Natural killer cell treated with Interleukin-12 subunit alpha and Interleukin-12 subunit beta and Interleukin-15 and Interleukin-18, amount 100 ng/mL, for 72 hours (primary cell): ENCODE results near the gene LIME1. TPM values are rescaled to one million over a fixed set of nuclear protein-coding genes. Genes with fewer than 3 reads are reported as not detected.

Source experiments
- ATAC-seq, 2 donors: fragments of 150-1000 bp; cut with Tn5 transposase in 1 of 2; sonication (Bioruptor Pico), chemical (Tn5 transposase) in 1 of 2; 2 replicates each; pipeline ENCODE4 v1.10.0; 2021
- DNase-seq: peaks from one replicate; pipeline ENCODE4 v3.0.0; 2022; ENCODE audit warnings: low spot score
- H3K27ac Mint-ChIP-seq, 2 donors: 1 replicate in 1 of 2; 2 replicates in 1 of 2; pipeline ENCODE4 v1.8.0; 2022; ENCODE audit warnings: mixed read lengths in 2 of 2, mild to moderate bottlenecking in 1 of 2, moderate library complexity in 1 of 2
- H3K27me3 Mint-ChIP-seq, 2 donors: 1 replicate in 1 of 2; 2 replicates in 1 of 2; pipeline ENCODE4 v1.8.0; 2022; ENCODE audit warnings: mixed read lengths in 2 of 2
- H3K36me3 Mint-ChIP-seq: one replicate; pipeline ENCODE4 v1.8.0; 2022; ENCODE audit warnings: mixed read lengths
- H3K4me1 Mint-ChIP-seq, 2 donors: 1 replicate in 1 of 2; 2 replicates in 1 of 2; pipeline ENCODE4 v1.8.0; 2022; ENCODE audit warnings: low read depth in 2 of 2, mixed read lengths in 2 of 2, mild to moderate bottlenecking in 1 of 2
- H3K4me3 Mint-ChIP-seq: one replicate; pipeline ENCODE4 v1.8.0; 2022; ENCODE audit warnings: mixed read lengths
- H3K9me3 Mint-ChIP-seq: 2 replicates; pipeline ENCODE4 v1.8.0; 2022; ENCODE audit warnings: mixed read lengths
- total RNA-seq, 2 donors: library from RNA; stranded (reverse); gene quantifications; one replicate each; pipeline ENCODE4 v1.2.3, GENCODE V29; 2022

The LIME1 gene
- total RNA-seq, 2 donors from 2014 or later = 9.3 to 15.7 TPM

DNA sequence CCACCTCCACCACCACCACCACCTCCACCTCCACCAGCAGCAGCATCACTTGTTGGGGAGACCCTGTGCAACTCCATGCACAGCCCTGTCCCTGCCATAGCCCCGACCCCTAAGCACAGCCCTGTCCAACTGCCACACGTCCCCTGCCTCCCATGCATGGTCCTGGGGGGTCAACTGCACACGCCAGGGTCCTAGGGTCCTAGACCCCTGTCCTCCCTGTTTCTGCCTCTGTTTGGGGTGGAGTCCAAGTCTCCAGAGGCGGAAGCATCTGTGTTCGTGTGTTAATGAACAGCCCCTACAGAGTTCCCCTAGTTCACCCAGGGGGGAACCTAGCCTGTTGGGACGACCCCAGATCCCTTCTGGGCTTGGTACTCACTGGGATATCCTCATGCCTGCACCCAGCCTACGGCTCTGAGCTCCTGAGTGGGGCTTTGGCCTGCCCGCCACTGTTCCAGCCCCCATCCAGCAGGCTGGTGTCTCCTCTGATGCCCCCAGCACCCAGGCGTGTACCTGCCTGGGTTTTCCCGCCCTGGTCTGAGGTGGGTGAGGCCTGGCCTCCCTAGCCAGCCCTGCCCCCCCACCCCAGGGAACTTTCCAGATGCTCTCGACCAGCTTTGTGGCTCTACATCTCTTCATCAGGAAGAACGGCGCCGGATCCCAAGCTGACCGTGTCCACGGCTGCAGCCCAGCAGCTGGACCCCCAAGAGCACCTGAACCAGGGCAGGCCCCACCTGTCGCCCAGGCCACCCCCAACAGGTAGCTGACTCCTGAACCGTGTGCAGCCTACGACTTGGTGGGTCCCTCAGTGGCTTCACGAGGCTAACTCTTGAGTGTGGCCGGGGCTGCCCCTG is 42.5 kb upstream of the LIME1 start:
- H3K4me1 Mint-ChIP-seq = peaks cover 0 to 2% of the 10 kb centered on the region in 2 donors
- no peaks in the 10 kb centered on the region for H3K27me3 Mint-ChIP-seq
- no peak for ATAC-seq
- no peak overlapping the region for H3K4me3 Mint-ChIP-seq
- H3K9me3 Mint-ChIP-seq = no peaks in the 10 kb centered on the region
- peak overlapping the region; percentile 59 to 66 for H3K27ac Mint-ChIP-seq
- no peaks in the 10 kb centered on the region for H3K36me3 Mint-ChIP-seq
- DNase-seq = no peak

DNA sequence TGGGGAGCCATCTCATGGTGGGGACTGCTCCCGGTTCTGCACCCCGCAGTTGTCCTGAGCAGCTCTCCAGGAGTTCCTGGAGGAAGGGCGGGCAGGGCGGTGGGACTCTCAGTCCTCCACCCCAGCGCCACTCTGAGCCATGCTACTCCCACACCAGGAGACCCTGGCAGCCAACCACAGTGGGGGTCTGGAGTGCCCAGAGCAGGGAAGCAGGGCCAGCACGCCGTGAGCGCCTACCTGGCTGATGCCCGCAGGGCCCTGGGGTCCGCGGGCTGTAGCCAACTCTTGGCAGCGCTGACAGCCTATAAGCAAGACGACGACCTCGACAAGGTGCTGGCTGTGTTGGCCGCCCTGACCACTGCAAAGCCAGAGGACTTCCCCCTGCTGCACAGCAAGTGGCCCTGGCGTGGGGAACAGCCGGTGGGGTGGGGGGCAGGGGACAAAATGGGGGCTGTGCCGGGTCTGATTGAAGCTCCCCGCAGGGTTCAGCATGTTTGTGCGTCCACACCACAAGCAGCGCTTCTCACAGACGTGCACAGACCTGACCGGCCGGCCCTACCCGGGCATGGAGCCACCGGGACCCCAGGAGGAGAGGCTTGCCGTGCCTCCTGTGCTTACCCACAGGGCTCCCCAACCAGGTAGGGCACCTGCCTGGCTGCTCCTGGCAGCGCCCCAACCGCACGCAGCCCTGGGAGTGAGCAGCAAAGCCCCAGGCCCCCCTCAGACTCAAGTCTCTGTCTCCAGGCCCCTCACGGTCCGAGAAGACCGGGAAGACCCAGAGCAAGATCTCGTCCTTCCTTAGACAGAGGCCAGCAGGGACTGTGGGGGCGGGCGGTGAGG is 41.7 kb upstream of the LIME1 start:
- Mint-ChIP-seq H3K27ac (no peak overlapping the region), H3K4me1 (peaks cover 0 to 2% of the 10 kb centered on the region in 2 donors), H3K27me3 (no peaks in the 10 kb centered on the region), H3K36me3 (no peaks in the 10 kb centered on the region), H3K9me3 (no peaks in the 10 kb centered on the region), H3K4me3 (no peak overlapping the region)
- ATAC-seq (no peak), DNase-seq (no peak)

DNA sequence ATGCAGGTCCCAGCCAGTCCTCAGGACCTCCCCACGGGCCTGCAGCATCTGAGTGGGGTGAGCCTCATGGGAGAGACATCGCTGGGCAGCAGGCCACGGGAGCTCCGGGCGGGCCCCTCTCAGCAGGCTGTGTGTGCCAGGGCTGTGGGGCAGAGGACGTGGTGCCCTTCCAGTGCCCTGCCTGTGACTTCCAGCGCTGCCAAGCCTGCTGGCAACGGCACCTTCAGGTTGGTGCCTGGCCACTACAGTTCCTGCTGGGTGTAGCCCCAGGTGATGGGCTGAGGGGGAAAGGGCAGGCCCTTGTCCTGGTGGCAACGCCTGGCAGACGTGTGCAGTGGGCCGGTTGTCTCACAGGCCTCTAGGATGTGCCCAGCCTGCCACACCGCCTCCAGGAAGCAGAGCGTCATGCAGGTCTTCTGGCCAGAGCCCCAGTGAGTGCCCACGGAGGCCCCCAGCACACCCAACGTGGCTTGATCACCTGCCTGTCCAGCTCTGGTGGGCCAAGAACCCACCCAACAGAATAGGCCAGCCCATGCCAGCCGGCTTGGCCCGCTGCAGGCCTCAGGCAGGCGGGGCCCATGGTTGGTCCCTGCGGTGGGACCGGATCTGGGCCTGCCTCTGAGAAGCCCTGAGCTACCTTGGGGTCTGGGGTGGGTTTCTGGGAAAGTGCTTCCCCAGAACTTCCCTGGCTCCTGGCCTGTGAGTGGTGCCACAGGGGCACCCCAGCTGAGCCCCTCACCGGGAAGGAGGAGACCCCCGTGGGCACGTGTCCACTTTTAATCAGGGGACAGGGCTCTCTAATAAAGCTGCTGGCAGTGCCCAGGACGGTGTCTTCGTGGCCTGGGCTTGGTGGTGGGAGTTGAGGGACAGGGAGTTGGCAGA is 40.8 kb upstream of the LIME1 start:
- no peak overlapping the region for H3K4me3 Mint-ChIP-seq
- H3K9me3 Mint-ChIP-seq = no peaks in the 10 kb centered on the region
- ATAC-seq (no peak), DNase-seq (no peak)
- no peak overlapping the region for H3K27ac Mint-ChIP-seq
- H3K27me3 Mint-ChIP-seq = no peaks in the 10 kb centered on the region
- H3K4me1 Mint-ChIP-seq = peaks cover 0 to 2% of the 10 kb centered on the region in 2 donors
- no peaks in the 10 kb centered on the region for H3K36me3 Mint-ChIP-seq

DNA sequence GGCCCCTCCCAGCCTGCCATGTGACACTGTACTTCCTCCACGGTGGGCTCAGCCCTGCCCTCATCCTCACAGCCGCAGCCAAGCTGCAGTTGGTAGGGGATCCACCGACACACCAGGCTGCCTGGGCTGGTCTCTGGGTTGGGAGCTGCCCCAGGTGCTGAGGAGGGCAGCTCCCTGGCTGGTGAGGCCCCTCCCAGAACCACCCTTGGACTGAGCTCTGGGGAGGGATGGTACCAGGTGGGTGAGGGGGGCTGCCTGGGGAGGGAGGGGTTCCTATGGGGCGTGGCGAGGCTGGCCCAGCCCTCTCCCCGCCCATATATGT is 40.2 kb upstream of the LIME1 start:
- Mint-ChIP-seq H3K27ac (no peak overlapping the region), H3K9me3 (no peaks in the 10 kb centered on the region), H3K36me3 (no peaks in the 10 kb centered on the region), H3K27me3 (no peaks in the 10 kb centered on the region), H3K4me1 (peaks cover 0 to 2% of the 10 kb centered on the region in 2 donors), H3K4me3 (no peak overlapping the region)
- no peak for DNase-seq
- peak; percentile 17 to 55 for ATAC-seq

DNA sequence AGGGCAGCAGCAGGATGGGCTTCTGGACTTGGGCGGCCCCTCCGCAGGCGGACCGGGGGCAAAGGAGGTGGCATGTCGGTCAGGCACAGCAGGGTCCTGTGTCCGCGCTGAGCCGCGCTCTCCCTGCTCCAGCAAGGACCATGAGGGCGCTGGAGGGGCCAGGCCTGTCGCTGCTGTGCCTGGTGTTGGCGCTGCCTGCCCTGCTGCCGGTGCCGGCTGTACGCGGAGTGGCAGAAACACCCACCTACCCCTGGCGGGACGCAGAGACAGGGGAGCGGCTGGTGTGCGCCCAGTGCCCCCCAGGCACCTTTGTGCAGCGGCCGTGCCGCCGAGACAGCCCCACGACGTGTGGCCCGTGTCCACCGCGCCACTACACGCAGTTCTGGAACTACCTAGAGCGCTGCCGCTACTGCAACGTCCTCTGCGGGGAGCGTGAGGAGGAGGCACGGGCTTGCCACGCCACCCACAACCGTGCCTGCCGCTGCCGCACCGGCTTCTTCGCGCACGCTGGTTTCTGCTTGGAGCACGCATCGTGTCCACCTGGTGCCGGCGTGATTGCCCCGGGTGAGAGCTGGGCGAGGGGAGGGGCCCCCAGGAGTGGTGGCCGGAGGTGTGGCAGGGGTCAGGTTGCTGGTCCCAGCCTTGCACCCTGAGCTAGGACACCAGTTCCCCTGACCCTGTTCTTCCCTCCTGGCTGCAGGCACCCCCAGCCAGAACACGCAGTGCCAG is 39.7 kb upstream of the LIME1 start, which contains the start of gene TNFRSF6B:
Gene TNFRSF6B (plus strand): TSS at position 25 of the 729 bp plus-strand sequence. CDS start 116 bp downstream, at position 141.
- no peak within 1 kb of the TSS for H3K27ac Mint-ChIP-seq
- H3K27me3 Mint-ChIP-seq = no peaks in the 10 kb centered on the region
- no peaks in the 10 kb centered on the region for H3K9me3 Mint-ChIP-seq
- DNase-seq = no peak
- no peaks in the 10 kb centered on the region for H3K36me3 Mint-ChIP-seq
- H3K4me1 Mint-ChIP-seq = peaks cover 0 to 2% of the 10 kb centered on the region in 2 donors
- ATAC-seq = peak; percentile 2 to 8
- no peak within 1 kb of the TSS for H3K4me3 Mint-ChIP-seq

DNA sequence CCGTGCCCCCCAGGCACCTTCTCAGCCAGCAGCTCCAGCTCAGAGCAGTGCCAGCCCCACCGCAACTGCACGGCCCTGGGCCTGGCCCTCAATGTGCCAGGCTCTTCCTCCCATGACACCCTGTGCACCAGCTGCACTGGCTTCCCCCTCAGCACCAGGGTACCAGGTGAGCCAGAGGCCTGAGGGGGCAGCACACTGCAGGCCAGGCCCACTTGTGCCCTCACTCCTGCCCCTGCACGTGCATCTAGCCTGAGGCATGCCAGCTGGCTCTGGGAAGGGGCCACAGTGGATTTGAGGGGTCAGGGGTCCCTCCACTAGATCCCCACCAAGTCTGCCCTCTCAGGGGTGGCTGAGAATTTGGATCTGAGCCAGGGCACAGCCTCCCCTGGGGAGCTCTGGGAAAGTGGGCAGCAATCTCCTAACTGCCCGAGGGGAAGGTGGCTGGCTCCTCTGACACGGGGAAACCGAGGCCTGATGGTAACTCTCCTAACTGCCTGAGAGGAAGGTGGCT is 39.1 kb upstream of the LIME1 start:
- Mint-ChIP-seq H3K27ac (no peak overlapping the region), H3K4me1 (peaks cover 0 to 7% of the 10 kb centered on the region in 2 donors), H3K36me3 (no peaks in the 10 kb centered on the region), H3K27me3 (no peaks in the 10 kb centered on the region), H3K4me3 (no peak overlapping the region), H3K9me3 (no peaks in the 10 kb centered on the region)
- no peak for ATAC-seq
- no peak for DNase-seq

DNA sequence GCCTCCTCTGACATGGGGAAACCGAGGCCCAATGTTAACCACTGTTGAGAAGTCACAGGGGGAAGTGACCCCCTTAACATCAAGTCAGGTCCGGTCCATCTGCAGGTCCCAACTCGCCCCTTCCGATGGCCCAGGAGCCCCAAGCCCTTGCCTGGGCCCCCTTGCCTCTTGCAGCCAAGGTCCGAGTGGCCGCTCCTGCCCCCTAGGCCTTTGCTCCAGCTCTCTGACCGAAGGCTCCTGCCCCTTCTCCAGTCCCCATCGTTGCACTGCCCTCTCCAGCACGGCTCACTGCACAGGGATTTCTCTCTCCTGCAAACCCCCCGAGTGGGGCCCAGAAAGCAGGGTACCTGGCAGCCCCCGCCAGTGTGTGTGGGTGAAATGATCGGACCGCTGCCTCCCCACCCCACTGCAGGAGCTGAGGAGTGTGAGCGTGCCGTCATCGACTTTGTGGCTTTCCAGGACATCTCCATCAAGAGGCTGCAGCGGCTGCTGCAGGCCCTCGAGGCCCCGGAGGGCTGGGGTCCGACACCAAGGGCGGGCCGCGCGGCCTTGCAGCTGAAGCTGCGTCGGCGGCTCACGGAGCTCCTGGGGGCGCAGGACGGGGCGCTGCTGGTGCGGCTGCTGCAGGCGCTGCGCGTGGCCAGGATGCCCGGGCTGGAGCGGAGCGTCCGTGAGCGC is 38.5 kb upstream of the LIME1 start:
- no peak for DNase-seq
- no peaks in the 10 kb centered on the region for H3K9me3 Mint-ChIP-seq
- H3K4me1 Mint-ChIP-seq = peaks cover 0 to 8% of the 10 kb centered on the region in 2 donors
- H3K27me3 Mint-ChIP-seq = no peaks in the 10 kb centered on the region
- H3K27ac Mint-ChIP-seq = no peak overlapping the region
- H3K36me3 Mint-ChIP-seq = no peaks in the 10 kb centered on the region
- no peak overlapping the region for H3K4me3 Mint-ChIP-seq
- no peak for ATAC-seq

DNA sequence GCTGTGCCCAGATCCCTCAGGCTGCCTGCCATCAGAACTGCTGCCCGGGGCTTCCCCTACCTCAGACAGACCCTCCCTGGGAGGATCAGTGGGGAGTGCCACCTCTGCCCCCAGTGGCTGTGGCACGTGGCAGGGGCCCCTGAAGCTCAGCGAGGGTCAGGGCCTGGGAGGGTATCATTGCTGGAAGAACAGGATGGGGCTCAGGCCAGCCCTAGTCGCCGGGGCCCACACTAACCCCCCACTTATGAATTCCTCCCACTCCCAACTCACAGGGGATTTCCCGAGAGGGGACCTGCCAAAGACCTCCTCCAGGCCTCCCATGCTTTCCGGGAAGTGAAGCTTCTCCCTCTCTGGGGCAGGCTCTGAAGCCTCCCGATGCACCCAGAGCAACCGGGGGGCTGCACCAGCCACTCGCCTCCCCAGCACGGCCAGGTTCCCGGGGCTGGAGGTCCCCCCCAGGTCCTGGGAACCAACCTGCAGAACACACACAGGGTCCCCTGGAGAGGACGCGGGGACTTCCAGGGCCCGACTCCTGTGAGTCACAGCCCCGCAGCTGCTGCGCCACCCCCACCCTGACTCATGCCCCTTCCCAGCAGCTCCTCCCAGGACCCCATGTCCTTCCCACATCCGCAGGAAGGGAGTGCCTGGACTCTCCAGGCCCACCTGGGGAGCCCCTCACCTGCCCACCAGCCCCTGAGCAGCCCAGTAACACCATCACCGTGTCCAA is 37.6 kb upstream of the LIME1 start:
- Mint-ChIP-seq H3K27ac (no peak overlapping the region), H3K36me3 (no peaks in the 10 kb centered on the region), H3K4me1 (peaks cover 0 to 8% of the 10 kb centered on the region in 2 donors), H3K4me3 (no peak overlapping the region), H3K27me3 (no peaks in the 10 kb centered on the region), H3K9me3 (no peaks in the 10 kb centered on the region)
- ATAC-seq (peak in 1 of 2 donors; percentile 47), DNase-seq (no peak)

DNA sequence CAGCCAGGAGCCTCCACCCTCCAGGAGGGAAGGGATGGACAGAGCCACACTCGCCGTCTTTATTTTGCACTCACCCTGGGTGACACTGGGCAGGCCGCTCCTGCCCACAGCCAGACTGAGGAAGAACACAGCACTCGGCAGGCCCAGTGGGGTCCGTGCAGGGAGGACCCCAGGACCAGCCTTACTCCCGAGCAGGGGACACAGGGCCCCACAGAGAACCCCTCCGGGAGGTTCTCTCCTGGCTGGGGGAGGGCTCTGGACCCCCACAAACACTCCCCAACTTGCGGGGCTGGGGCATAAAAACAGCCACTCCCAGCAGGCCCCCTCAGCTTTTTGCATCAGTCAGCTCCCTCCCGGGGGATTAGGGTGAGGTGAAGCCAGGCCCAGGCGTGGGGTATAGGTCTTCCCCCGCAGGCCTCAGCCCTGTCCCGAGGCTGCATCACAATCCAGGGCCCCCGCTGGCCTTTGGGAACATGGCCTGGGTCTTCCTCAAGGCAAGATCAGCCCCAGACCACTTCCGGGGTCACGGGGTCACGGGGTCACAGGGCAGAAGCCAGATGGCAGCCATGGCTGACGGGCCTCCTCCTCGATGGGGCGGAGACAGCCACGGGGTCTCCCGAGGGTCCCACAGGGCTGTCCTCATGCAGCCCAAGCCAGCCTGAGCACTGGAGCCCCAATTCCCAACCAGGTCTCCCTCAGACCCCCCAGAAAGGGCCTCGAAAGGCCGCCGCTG is 36.8 kb upstream of the LIME1 start:
- Mint-ChIP-seq H3K4me1 (peaks cover 0 to 8% of the 10 kb centered on the region in 2 donors), H3K9me3 (no peaks in the 10 kb centered on the region), H3K27me3 (no peaks in the 10 kb centered on the region), H3K36me3 (no peaks in the 10 kb centered on the region), H3K27ac (no peak overlapping the region), H3K4me3 (no peak overlapping the region)
- DNase-seq = no peak
- peak in 1 of 2 donors; percentile 2 for ATAC-seq

DNA sequence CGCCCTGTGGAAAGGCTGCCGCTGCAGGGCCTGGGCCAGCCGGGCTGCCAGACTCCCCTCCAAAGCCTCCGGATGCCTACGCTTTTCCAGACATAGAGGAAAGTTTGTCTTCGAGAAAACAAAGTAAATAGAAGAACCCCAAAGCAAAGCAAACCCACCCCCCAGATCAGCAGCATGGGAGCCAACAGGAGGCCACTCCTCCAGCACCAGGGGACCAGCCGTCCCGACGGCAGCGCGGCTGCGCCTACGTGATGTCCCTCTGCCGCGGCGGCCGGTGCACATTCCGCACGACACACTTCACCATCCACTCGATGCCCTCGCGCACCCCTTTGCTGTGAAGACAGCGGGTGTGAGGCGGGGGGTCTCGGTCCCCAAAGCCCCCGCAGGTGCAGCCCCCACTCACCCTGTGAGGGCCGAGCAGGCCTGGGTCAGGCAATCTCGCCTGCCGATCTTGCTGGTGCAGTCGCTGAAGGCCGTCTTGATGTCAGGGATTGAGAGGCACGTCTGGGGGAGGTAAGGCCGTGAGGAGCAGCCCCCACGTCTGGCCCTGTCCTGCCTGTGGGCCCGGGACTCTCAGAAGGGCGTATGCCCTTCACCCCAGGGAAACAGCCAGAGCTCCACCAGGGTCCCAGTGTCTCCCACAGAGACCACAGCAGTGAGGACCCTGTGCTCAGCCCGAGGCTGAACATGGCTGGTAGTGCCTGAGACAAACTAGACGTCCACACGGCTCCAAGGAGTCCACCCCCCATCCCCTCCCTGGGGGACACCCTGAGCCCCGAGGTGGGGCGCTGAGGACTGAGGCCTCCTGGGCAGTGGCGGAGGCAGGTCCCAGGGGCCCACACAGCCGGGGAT is 36.0 kb upstream of the LIME1 start:
- Mint-ChIP-seq H3K4me1 (peaks cover 5 to 11% of the 10 kb centered on the region in 2 donors), H3K27me3 (no peaks in the 10 kb centered on the region), H3K27ac (no peak overlapping the region), H3K4me3 (no peak overlapping the region), H3K9me3 (no peaks in the 10 kb centered on the region), H3K36me3 (no peaks in the 10 kb centered on the region)
- DNase-seq (no peak), ATAC-seq (no peak)

DNA sequence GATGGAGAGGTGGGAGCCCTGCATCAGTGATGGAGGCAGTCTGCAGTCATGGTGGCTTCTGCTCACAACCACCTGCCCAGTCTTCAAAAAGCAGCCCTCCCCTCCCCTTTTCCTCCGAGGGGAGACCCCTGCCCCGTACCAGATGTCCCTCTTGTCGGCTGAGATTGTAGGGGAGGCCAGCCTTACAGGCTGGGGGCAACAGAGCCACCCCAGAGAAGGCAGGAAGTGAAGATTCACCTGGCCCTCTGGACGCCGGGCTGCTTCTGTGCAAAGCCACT is 35.5 kb upstream of the LIME1 start:
- Mint-ChIP-seq H3K27ac (no peak overlapping the region), H3K36me3 (no peaks in the 10 kb centered on the region), H3K4me1 (peaks cover 5 to 11% of the 10 kb centered on the region in 2 donors), H3K27me3 (no peaks in the 10 kb centered on the region), H3K4me3 (no peak overlapping the region), H3K9me3 (no peaks in the 10 kb centered on the region)
- no peak for ATAC-seq
- DNase-seq = no peak
